ENCODE data around the gene PMS1. TPM values are rescaled to one million over a fixed set of nuclear protein-coding genes. Genes with fewer than 3 reads are reported as not detected.

PMS1 gene
- total RNA-seq, 1 experiment from 2014 or later, result 43.8 TPM

DNA sequence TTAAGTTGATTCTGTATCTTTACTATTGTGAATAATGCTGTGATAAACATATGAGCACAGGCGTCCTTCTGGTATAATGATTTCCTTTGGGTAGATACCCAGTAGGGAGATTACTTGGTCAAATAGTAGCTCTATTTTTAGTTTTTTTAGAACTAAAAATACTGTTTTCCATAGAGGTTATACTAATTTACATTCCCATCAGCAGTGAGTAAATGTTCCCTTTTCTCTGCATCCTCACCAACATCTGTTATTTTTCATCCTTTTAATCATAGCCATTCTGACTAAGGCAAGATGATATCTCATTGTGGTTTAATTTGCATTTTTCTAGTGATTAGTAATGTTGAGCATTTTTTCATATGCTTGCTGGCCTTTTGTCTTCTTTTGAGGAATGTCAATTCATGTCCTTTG is 35.1 kb downstream of the PMS1 start:
- no peaks in the 10 kb centered on the region for H3K27me3 Mint-ChIP-seq (ENCODE audit: unreplicated experiment)
- no peaks in the 10 kb centered on the region for H3K9me3 Mint-ChIP-seq (ENCODE audit: low read depth, unreplicated experiment)
- no TSS peak for BruUV-seq (replicated peaks)
- H3K4me3 Mint-ChIP-seq (ENCODE audit: low read depth, unreplicated experiment), result no peak overlapping the region
- intact Hi-C loops (cut with micrococcal nuclease; ENCODE audit: unreplicated experiment), result no loop called here
- no peaks in the 10 kb centered on the region for H3K4me1 Mint-ChIP-seq (ENCODE audit: low read depth, unreplicated experiment)
- CTCF ChIA-PET, result interaction anchor here (0.7 kb wide), 1 partner anchor 996 kb away, joined by 3 read pairs; no protein-coding TSS in a partner anchor
- no peak overlapping the region for H3K27ac Mint-ChIP-seq (ENCODE audit: unreplicated experiment)
- H3K36me3 Mint-ChIP-seq (ENCODE audit: insufficient read depth, unreplicated experiment), result peaks cover 4% of the 10 kb centered on the region
- TF ChIP-seq, protein P1, sequence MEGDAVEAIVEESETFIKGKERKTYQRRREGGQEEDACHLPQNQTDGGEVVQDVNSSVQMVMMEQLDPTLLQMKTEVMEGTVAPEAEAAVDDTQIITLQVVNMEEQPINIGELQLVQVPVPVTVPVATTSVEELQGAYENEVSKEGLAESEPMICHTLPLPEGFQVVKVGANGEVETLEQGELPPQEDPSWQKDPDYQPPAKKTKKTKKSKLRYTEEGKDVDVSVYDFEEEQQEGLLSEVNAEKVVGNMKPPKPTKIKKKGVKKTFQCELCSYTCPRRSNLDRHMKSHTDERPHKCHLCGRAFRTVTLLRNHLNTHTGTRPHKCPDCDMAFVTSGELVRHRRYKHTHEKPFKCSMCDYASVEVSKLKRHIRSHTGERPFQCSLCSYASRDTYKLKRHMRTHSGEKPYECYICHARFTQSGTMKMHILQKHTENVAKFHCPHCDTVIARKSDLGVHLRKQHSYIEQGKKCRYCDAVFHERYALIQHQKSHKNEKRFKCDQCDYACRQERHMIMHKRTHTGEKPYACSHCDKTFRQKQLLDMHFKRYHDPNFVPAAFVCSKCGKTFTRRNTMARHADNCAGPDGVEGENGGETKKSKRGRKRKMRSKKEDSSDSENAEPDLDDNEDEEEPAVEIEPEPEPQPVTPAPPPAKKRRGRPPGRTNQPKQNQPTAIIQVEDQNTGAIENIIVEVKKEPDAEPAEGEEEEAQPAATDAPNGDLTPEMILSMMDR (IDR thresholded peaks at IDR 0.05; ENCODE audit: unreplicated experiment), result no peak
- no peak for DNase-seq

GRCh38 chr2:189821953-189822748 is 37.9 kb downstream of the PMS1 start:
- TF ChIP-seq, protein P1 (IDR thresholded peaks at IDR 0.05; ENCODE audit: unreplicated experiment), result no peak
- CTCF ChIA-PET, result interaction anchor here (0.7 kb wide), 1 partner anchor 7 kb away, joined by 3 read pairs; no protein-coding TSS in a partner anchor
- Mint-ChIP-seq H3K4me3 (ENCODE audit: low read depth, unreplicated experiment) (no peak overlapping the region), H3K4me1 (ENCODE audit: low read depth, unreplicated experiment) (no peaks in the 10 kb centered on the region), H3K27me3 (ENCODE audit: unreplicated experiment) (no peaks in the 10 kb centered on the region), H3K27ac (ENCODE audit: unreplicated experiment) (no peak overlapping the region), H3K9me3 (ENCODE audit: low read depth, unreplicated experiment) (no peaks in the 10 kb centered on the region), H3K36me3 (ENCODE audit: insufficient read depth, unreplicated experiment) (peaks cover 4% of the 10 kb centered on the region)
- no peak for DNase-seq
- BruUV-seq (replicated peaks), result no TSS peak
- intact Hi-C loops (cut with micrococcal nuclease; ENCODE audit: unreplicated experiment), result no loop called here

- Mint-ChIP-seq H3K36me3 (ENCODE audit: insufficient read depth, unreplicated experiment) (peaks cover 4% of the 10 kb centered on the region), H3K4me1 (ENCODE audit: low read depth, unreplicated experiment) (peaks cover 9% of the 10 kb centered on the region), H3K27me3 (ENCODE audit: unreplicated experiment) (no peaks in the 10 kb centered on the region), H3K27ac (ENCODE audit: unreplicated experiment) (no peak overlapping the region), H3K9me3 (ENCODE audit: low read depth, unreplicated experiment) (no peaks in the 10 kb centered on the region), H3K4me3 (ENCODE audit: low read depth, unreplicated experiment) (no peak overlapping the region)
- no TSS peak for BruUV-seq (replicated peaks)
- intact Hi-C loops (cut with micrococcal nuclease; ENCODE audit: unreplicated experiment), result no loop called here
- CTCF ChIA-PET, result no interaction called here
- DNase-seq, result no peak
- TF ChIP-seq, protein P1 (IDR thresholded peaks at IDR 0.05; ENCODE audit: unreplicated experiment), result no peak
Observed at GRCh38 chr2:189824694-189825396, 40.6 kb downstream of the PMS1 start.

DNA sequence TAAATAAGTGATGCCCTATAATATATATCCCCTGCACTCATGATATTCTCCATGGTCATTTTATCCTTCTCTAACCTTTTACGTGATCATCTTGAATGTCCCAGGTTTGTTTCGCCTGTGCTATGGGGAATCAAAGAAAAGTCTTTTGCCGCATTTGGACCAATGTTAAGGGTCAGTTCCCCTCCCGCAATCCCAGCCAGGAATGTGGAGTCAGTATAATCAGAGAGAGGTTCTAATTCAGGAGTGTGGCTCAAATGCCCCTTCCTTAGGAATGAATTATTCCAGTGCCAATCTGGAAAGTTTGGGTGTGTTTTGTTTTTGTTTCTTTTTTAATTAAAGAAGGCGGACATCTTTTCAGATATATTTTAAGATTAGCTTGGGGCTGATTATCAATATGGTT is 41.8 kb downstream of the PMS1 start:
- intact Hi-C loops (cut with micrococcal nuclease; ENCODE audit: unreplicated experiment), result no loop called here
- Mint-ChIP-seq H3K27me3 (ENCODE audit: unreplicated experiment) (no peaks in the 10 kb centered on the region), H3K9me3 (ENCODE audit: low read depth, unreplicated experiment) (no peaks in the 10 kb centered on the region), H3K4me1 (ENCODE audit: low read depth, unreplicated experiment) (peaks cover 9% of the 10 kb centered on the region), H3K36me3 (ENCODE audit: insufficient read depth, unreplicated experiment) (peaks cover 4% of the 10 kb centered on the region), H3K4me3 (ENCODE audit: low read depth, unreplicated experiment) (no peak overlapping the region), H3K27ac (ENCODE audit: unreplicated experiment) (no peak overlapping the region)
- TF ChIP-seq, protein P1 (IDR thresholded peaks at IDR 0.05; ENCODE audit: unreplicated experiment), result no peak
- DNase-seq, result no peak
- CTCF ChIA-PET, result no interaction called here
- BruUV-seq (replicated peaks), result no TSS peak

Measured in Calu3 (cell line).